ENCODE measurements around the gene MSANTD2. TPM values are rescaled to one million over a fixed set of nuclear protein-coding genes. Genes with fewer than 3 reads are reported as not detected.

MSANTD2 gene
- total RNA-seq, 1 donor from 2014 or later, result 22.4 TPM

- FAIRE-seq (no peak), DNase-seq (ENCODE audit: low spot score in 2 of 2) (no peak)
Observed at GRCh38 chr11:124756033-124756752, 44.0 kb downstream of the MSANTD2 start.

- FAIRE-seq (no peak), DNase-seq (ENCODE audit: low spot score in 2 of 2) (no peak)
Observed at GRCh38 chr11:124754710-124755109, 45.5 kb downstream of the MSANTD2 start.

DNA sequence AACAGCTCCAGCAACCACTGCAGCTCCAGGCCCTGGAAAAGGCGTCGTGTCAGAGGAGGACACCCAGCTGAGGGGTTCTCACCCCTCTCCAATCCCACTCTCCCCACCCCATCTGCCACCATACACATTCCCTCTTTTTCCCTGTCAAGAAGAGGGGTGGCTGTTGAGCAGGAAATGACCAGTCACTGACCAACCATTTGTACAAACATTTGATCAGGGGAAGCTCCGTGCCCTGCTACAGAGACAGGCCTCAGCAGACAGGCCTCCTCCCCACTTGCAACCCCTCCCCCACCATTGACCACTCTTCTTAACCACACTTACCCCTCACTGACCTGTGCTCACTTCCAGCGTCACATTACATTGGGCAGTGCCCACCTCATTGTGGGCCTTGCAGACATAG, 45.9 kb downstream of the MSANTD2 start:
- DNase-seq (ENCODE audit: low spot score in 2 of 2) (peak in 1 of 2 donors; percentile 19), FAIRE-seq (no peak)

GRCh38 chr11:124753624-124754023, 46.6 kb downstream of the MSANTD2 start:
- DNase-seq (ENCODE audit: low spot score in 2 of 2) (no peak), FAIRE-seq (no peak)

- DNase-seq (ENCODE audit: low spot score in 2 of 2) (no peak), FAIRE-seq (no peak)
Observed at GRCh38 chr11:124753205-124753604, 47.0 kb downstream of the MSANTD2 start.

- DNase-seq (ENCODE audit: low spot score in 2 of 2) (no peak), FAIRE-seq (no peak)
Observed at GRCh38 chr11:124752471-124753102, 47.6 kb downstream of the MSANTD2 start.

DNA sequence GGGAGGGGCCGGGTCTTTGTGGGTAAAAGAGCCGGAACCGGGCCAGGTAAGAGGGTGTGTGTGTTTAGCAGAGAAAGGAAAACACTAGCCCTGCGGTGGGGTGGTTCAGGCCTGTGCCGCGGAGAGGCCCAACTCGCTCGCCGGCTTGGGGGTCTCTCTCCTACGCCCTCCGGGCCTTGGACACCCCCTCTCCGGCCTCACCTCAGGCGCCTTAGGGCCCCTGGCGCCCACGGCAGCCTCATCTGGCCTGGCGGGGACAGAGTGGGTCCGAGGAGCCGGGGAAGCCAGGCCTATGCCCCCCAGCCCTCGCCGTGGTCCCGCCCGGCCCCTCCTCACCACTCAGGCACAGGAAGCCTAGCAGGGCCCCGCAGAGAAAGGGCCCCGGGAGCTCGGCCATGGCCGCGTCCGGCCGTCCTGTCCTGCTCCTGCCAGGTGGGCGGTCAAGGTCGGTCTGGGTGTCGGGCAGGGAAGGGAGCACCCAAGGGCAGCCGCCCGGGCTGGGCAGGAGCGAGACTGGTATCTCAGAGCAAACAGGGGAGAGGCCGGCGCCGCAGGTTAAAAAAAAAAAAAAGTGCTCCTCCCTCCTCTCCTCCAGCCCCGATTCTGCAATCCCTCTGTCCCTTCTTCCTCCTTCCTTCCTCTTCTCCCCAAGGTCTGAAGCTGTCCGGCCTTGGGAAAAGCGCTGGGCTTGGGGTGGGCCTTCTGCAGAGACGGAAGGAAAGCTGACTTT, 48.3 kb downstream of the MSANTD2 start, which contains the start of gene VSIG2:
Gene VSIG2 (minus strand): TSS at position 515 of the 730 bp plus-strand sequence. CDS start 118 bp downstream, at position 397.
- DNase-seq (ENCODE audit: low spot score in 2 of 2) (no peak), FAIRE-seq (no peak)

DNA sequence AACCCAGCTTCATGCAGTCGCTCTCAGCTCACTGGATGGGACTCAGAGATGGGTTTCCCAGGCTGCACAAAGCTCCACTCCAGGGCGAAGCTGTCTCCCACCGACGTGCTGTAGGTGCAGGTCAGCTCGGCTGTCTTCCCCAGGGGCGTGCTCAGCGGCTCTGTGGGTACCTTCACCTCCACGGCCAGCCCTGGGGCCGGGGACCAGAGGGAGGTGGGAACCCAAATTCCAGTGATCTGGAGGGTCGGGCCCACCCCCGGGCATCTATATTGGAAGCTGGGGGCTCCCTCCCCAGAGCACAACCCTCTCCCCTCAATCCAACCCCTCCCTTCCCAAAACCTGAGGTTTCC, 48.8 kb downstream of the MSANTD2 start:
- peak in 1 of 2 donors; percentile 16 for DNase-seq (ENCODE audit: low spot score in 2 of 2)

DNA sequence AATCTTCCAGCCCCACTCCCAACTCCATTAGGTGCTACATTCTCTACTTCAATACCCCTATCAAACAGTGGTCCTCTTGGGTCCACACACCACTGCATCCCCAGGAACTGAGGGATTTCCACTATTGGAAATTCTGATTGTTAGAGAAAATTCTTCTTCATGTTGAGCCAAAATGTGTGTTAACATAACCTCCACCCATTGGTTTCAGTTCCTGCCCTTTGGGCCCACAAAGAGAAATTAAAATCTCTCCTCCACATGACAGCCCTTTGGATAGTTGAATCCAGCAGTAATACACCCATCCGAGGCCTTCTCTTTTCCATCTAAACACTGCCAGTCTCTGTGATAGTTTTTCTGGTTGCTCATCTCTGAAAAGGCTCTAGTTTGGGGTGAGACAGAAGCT, 50.3 kb downstream of the MSANTD2 start:
- FAIRE-seq (no peak), DNase-seq (ENCODE audit: low spot score in 2 of 2) (peak in 1 of 2 donors; percentile 19)

More for the DNA sequence above, 48.8 kb downstream of the MSANTD2 start:
- no peak for FAIRE-seq

- DNase-seq (ENCODE audit: low spot score in 2 of 2) (peak in 1 of 2 donors; percentile 31), FAIRE-seq (no peak)
Observed at GRCh38 chr11:124748481-124749343, 51.5 kb downstream of the MSANTD2 start.

DNA sequence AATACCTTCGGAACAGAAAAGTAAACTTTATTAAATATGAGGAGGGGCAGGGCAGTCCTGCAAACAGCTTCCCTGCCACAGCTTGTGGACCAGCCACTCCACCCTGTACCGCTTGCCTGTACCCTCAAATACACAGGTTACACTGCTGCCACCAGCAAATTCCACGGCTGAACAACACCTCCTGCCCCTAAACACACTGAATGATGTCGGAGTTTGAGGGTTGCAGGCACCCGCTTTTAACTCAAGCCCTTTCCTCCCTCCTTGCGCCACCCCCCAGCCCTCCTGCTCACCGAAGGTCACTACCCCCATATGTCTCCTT, 52.1 kb downstream of the MSANTD2 start:
- DNase-seq (ENCODE audit: low spot score in 2 of 2), result peak in 1 of 2 donors; percentile 13
- no peak for FAIRE-seq

DNA sequence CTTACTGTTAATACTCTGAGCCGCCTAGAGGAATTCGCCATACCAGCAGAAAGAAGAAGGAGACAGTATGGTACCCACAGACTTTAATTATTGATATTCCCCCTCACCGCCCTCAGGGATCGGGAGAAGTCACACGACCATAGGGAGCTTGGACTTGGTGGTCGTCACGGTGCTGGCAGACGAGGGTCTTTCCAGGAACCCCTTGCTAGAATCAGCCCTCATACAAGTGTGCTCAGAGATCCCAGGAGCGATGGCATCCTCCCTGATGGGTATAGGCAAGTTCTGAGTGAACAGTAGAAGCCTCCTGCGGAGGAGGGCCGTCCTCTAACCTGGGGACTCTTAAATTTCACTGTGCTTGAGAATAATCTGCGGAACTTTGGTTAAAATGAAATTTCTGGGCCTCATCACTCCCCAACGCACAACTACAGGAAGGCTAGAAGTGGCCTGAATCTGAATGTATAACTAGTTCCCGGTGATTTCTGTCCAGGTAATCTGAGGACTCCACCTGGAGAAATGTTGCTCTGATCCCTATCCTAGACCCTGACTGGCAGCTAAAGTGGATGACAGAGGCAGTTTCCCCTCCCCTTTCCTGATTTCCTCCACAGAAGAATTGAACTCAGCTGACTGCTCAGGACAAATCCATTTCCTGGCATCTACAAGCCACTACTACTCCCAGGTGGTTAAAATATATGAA, 52.7 kb downstream of the MSANTD2 start:
- DNase-seq (ENCODE audit: low spot score in 2 of 2) (peak in 1 of 2 donors; percentile 28), FAIRE-seq (no peak)

GRCh38 chr11:124746621-124747243, 53.5 kb downstream of the MSANTD2 start:
- no peak for FAIRE-seq
- peak; percentile 58 to 77 for DNase-seq (ENCODE audit: low spot score in 2 of 2)

DNA sequence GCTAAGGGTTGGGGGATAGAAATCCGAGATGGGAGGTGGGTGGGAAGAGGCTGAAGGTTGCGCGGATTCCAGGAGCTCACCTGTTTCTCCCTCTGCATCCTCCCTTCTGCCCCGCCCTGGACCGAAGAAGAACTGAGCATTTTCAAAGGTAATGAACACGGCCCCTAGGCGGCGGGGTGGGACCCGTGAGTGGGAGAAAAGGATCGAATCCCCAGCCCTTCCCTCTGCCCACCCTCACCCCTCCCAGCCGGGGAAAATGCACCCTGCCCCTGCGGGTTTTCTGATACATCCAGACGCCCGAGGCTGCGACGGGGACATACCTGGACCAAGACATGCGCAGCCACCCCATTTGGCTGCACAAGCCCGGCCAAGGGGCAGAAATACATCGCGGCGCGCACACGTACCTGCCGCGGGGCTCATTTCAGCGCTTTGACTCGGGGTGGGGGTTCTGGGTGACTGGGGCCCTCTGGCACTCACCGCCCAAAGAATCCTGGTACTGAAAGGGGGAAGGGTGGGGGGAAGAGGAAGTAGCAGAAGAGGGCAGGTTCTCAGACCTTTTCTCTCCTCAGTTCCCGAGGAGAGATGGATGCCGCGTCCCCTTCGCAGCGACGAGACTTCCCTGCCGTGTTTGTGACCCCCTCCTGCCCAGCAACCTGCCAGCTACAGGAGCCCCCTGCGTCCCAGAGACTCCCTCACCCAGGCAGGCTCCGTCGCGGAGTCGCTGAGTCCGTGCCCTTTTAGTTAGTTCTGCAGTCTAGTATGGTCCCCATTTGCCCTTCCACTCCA, 54.2 kb downstream of the MSANTD2 start:
- DNase-seq (ENCODE audit: low spot score in 2 of 2), result no peak
- FAIRE-seq, result no peak

GRCh38 chr11:124745270-124745834, 54.9 kb downstream of the MSANTD2 start:
- FAIRE-seq (no peak), DNase-seq (ENCODE audit: low spot score in 2 of 2) (no peak)

GRCh38 chr11:124743050-124743449, 57.2 kb downstream of the MSANTD2 start:
- no peak for FAIRE-seq
- no peak for DNase-seq (ENCODE audit: low spot score in 2 of 2)

- FAIRE-seq, result no peak
Observed at GRCh38 chr11:124742555-124742954, 57.7 kb downstream of the MSANTD2 start.

DNA sequence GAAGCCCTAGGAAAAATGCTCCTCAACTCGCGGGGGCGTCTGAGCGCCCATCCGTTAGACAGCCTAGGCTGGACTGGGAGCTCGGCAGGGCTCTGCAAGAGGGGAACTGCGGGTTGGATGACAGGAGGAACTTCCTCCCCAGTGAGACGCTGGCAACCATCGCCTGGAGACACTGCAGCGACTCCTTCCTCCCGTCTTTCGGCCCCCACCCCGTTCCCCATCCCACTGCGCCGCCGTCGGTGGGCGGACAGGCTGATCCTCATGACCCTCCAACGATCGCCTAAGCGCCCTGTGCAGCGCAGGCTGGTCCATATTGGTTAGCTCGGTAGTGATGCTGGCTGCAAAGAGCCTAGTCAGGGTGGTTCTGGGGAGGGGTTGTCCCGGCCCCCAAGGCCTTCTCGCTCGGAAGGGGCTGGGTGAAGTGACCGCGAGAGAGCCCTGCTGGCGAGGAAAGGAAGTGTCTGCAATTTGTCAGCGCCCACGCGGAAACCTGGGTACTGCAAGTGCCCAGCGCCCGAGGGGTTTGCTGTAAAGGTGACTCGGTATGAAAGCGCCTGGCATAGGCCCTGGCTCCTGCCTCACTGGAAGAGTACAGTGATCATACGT, 59.8 kb downstream of the MSANTD2 start:
- no peak for FAIRE-seq
- no peak for DNase-seq (ENCODE audit: low spot score in 2 of 2)

More at GRCh38 chr11:124742555-124742954, 57.7 kb downstream of the MSANTD2 start:
- no peak for DNase-seq (ENCODE audit: low spot score in 2 of 2)

Measured in frontal cortex (tissue), 4 donors.